HFFc6 (cell line): Measurements from ENCODE around the gene TMEFF1. TPM values are rescaled to one million over a fixed set of nuclear protein-coding genes. Genes with fewer than 3 reads are reported as not detected.

Experiments
- DNase-seq: peaks from one replicate; pipeline ENCODE4 v3.0.0-alpha.2; 2018
- H3K27ac Mint-ChIP-seq: 2 replicates; pipeline ENCODE4 v1.8.0; 2020; ENCODE audit warnings: mild to moderate bottlenecking, mixed read lengths
- H3K27me3 Mint-ChIP-seq: 2 replicates; pipeline ENCODE4 v1.8.0; 2021; ENCODE audit warnings: mild to moderate bottlenecking, moderate library complexity, mixed read lengths; ENCODE audit not compliant: insufficient read depth
- H3K36me3 Mint-ChIP-seq: 2 replicates; pipeline ENCODE4 v1.8.0; 2021; ENCODE audit warnings: low read depth, mixed read lengths
- H3K4me1 Mint-ChIP-seq: 2 replicates; pipeline ENCODE4 v1.8.0; 2020; ENCODE audit warnings: low read depth, mixed read lengths
- H3K4me3 Mint-ChIP-seq: 2 replicates; pipeline ENCODE4 v1.8.0; 2020; ENCODE audit warnings: mild to moderate bottlenecking, moderate library complexity, mixed read lengths
- H3K9me3 Mint-ChIP-seq: 2 replicates; pipeline ENCODE4 v1.8.0; 2020; ENCODE audit warnings: mild to moderate bottlenecking, mixed read lengths
- total RNA-seq, 6 experiments: library from RNA; stranded (reverse); fragmentation: NEBNext Ultra II Directional; extraction: Animal tissue kit (Norgen Biotek cat#: 25700); gene quantifications; 2 replicates in 1 of 6; 3 replicates in 5 of 6; pipeline ENCODE4 v1.2.3, GENCODE V29; 2021
- TF ChIP-seq, protein P1 (sequence below): fragments of 200-600 bp; sonication (generic); IDR thresholded peaks from 2 replicates; pipeline ENCODE4 v1.5.0; 2021; ENCODE audit warnings: antibody characterized with exemption, mild to moderate bottlenecking

Gene TMEFF1
- total RNA-seq, 6 experiments from 2014 or later = 1.3 to 2.4 (median 1.6) TPM

DNA sequence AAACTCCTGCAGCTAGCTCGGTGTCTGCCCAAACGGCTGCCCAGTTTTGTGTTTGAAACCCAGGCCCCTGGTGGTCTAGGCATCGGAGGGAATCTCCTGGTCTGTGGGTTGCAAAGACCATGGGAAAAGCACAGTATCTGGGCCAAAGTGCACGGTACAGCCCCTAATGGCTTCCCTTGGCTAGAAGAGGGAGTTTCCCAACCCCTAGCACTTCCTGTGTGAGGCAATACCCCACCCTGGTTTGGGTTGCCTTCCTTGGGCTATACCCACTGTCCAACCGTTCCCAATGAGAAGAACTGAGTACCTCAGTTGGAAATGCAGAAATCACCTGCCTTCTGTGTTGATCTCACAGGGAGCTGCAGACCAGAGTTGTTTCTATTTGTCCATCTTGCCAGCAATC, 146.7 kb downstream of the TMEFF1 start:
- TF ChIP-seq, protein P1, sequence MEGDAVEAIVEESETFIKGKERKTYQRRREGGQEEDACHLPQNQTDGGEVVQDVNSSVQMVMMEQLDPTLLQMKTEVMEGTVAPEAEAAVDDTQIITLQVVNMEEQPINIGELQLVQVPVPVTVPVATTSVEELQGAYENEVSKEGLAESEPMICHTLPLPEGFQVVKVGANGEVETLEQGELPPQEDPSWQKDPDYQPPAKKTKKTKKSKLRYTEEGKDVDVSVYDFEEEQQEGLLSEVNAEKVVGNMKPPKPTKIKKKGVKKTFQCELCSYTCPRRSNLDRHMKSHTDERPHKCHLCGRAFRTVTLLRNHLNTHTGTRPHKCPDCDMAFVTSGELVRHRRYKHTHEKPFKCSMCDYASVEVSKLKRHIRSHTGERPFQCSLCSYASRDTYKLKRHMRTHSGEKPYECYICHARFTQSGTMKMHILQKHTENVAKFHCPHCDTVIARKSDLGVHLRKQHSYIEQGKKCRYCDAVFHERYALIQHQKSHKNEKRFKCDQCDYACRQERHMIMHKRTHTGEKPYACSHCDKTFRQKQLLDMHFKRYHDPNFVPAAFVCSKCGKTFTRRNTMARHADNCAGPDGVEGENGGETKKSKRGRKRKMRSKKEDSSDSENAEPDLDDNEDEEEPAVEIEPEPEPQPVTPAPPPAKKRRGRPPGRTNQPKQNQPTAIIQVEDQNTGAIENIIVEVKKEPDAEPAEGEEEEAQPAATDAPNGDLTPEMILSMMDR = no peak
- Mint-ChIP-seq H3K4me1 (no peaks in the 10 kb centered on the region), H3K27ac (no peak overlapping the region), H3K27me3 (peaks cover 2% of the 10 kb centered on the region), H3K36me3 (no peaks in the 10 kb centered on the region), H3K9me3 (no peaks in the 10 kb centered on the region), H3K4me3 (no peak overlapping the region)
- DNase-seq = no peak

DNA sequence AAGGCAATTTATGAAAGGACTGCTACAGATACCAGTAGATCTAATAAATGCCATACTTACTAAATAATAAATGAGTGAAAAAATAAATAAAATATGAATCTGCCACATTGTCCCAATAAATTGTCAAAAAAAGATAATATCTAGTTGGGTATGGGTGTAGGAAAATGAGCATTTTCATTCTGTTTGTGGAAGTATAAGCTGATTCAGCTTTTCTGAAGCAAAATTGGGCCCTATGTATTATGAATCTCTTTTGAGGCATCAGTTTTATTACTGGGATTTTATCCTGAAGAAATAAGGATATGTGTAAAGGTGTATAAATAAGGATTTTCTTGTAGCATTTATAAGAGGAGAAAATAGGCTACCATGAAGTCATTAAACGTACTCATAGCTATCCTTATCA, 151.0 kb downstream of the TMEFF1 start:
- no peak for DNase-seq
- H3K9me3 Mint-ChIP-seq = no peaks in the 10 kb centered on the region
- no peaks in the 10 kb centered on the region for H3K4me1 Mint-ChIP-seq
- H3K36me3 Mint-ChIP-seq = no peaks in the 10 kb centered on the region
- H3K4me3 Mint-ChIP-seq = no peak overlapping the region
- TF ChIP-seq, protein P1 = no peak
- no peak overlapping the region for H3K27ac Mint-ChIP-seq
- H3K27me3 Mint-ChIP-seq = peaks cover 2% of the 10 kb centered on the region

DNA sequence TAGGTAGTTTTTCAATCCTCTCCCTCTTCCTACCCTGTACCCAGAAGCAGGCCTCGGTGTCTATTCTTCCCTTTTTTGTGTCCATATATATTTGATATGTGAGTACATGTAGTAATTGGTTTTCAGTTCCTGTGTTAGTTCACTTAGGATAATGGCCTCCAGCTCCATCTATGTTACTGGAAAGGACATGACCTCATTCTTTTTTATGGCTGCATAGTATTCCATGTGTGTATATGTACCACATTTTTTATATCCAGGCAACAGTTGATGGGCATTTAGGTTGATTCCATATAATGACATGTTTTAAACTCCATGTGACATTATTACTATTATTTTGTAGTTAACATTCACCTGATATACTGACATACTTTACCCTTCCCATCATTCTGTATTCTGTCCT, 154.0 kb downstream of the TMEFF1 start:
- H3K9me3 Mint-ChIP-seq = no peaks in the 10 kb centered on the region
- H3K4me3 Mint-ChIP-seq = no peak overlapping the region
- no peaks in the 10 kb centered on the region for H3K36me3 Mint-ChIP-seq
- H3K27ac Mint-ChIP-seq = no peak overlapping the region
- no peak for DNase-seq
- TF ChIP-seq, protein P1 = no peak
- H3K4me1 Mint-ChIP-seq = no peaks in the 10 kb centered on the region
- H3K27me3 Mint-ChIP-seq = peaks cover 6% of the 10 kb centered on the region

Other genes with a start within 250 kb of the TMEFF1 start
- 10 to 100 TPM; 25.7 to 29.5 (median 25.9) TPM for gene TEX10, start 120.2 kb upstream of the TMEFF1 start, total RNA-seq
- gene MSANTD3, start 46.0 kb upstream of the TMEFF1 start, total RNA-seq = 10 to 100 TPM; 56.9 to 76.1 (median 71.2) TPM
- 1 to 10 TPM in 1 of 6 experiments, under 1 TPM in 5; 0.34 to 1.5 (median 0.51) TPM for gene CAVIN4, start 104.9 kb downstream of the TMEFF1 start, total RNA-seq